CD4-positive, alpha-beta memory T cell (primary cell): Measurements from ENCODE around the gene CAMTA1. TPM values are rescaled to one million over a fixed set of nuclear protein-coding genes. Genes with fewer than 3 reads are reported as not detected.

Experiments
- CTCF ChIA-PET: fragments of 350-600 bp; sonication (Branson Sonifier 250); formaldehyde crosslinking; loops from one replicate; lab custom pipeline; 2021; ENCODE audit warnings: inconsistent platforms; ENCODE audit not compliant: partially characterized antibody; lab: Charles Lee
- POLR2A ChIA-PET: fragments of 350-600 bp; sonication (Branson Sonifier 250); formaldehyde crosslinking; loops from one replicate; lab custom pipeline; 2021; ENCODE audit not compliant: partially characterized antibody; lab: Charles Lee
- DNase-seq, 5 donors: peaks; one replicate each; pipeline versions ENCODE4 v3.0.0 to v3.0.0-alpha.2; 2020 to 2022; ENCODE audit warnings: mixed read lengths in 1 of 5
- H3K27ac ChIP-seq: one replicate; pipeline ENCODE4 v1.7.0; 2013; ENCODE audit warnings: low read depth, low read length
- H3K27me3 ChIP-seq: 2 replicates; pipeline ENCODE4 v1.7.0; 2013; ENCODE audit warnings: mild to moderate bottlenecking, low read length, moderate library complexity; ENCODE audit not compliant: insufficient read depth
- H3K36me3 ChIP-seq: 2 replicates; pipeline ENCODE4 v1.7.0; 2013; ENCODE audit warnings: mild to moderate bottlenecking, low read length, moderate library complexity; ENCODE audit not compliant: insufficient read depth
- H3K4me1 ChIP-seq: 2 replicates; pipeline ENCODE4 v1.7.0; 2013; ENCODE audit warnings: mild to moderate bottlenecking, low read length, moderate library complexity; ENCODE audit not compliant: insufficient read depth
- H3K4me3 ChIP-seq, 2 donors: one replicate each; pipeline ENCODE4 v1.7.0; 2013; ENCODE audit warnings: low read length in 2 of 2, mild to moderate bottlenecking in 1 of 2
- H3K9me3 ChIP-seq, 2 donors: one replicate each; pipeline ENCODE4 v1.7.0; 2013; ENCODE audit warnings: low read length in 2 of 2, control low read depth in 1 of 2; ENCODE audit not compliant: control insufficient read depth in 1 of 2
- H3K27ac Mint-ChIP-seq, 7 donors: one replicate each; pipeline ENCODE4 v1.8.0; 2020 to 2021; ENCODE audit warnings: mixed read lengths in 7 of 7, mild to moderate bottlenecking in 6 of 7, inconsistent platforms in 3 of 7, moderate library complexity in 3 of 7
- H3K27me3 Mint-ChIP-seq, 2 donors: one replicate each; pipeline ENCODE4 v1.8.0; 2020 to 2021; ENCODE audit warnings: mixed read lengths in 2 of 2
- H3K36me3 Mint-ChIP-seq, 2 donors: one replicate each; pipeline ENCODE4 v1.8.0; 2020 to 2021; ENCODE audit warnings: mixed read lengths in 2 of 2, inconsistent platforms in 1 of 2, mild to moderate bottlenecking in 1 of 2
- H3K4me1 Mint-ChIP-seq, 4 donors: one replicate each; pipeline ENCODE4 v1.8.0; 2020 to 2021; ENCODE audit warnings: mixed read lengths in 4 of 4, mild to moderate bottlenecking in 1 of 4
- H3K4me3 Mint-ChIP-seq, 8 donors: one replicate each; pipeline ENCODE4 v1.8.0; 2020 to 2021; ENCODE audit warnings: mixed read lengths in 8 of 8, mild to moderate bottlenecking in 7 of 8, moderate library complexity in 6 of 8, inconsistent platforms in 3 of 8
- H3K9me3 Mint-ChIP-seq, 8 donors: one replicate each; pipeline ENCODE4 v1.8.0; 2020 to 2021; ENCODE audit warnings: mixed read lengths in 8 of 8, mild to moderate bottlenecking in 5 of 8, inconsistent platforms in 3 of 8, moderate library complexity in 1 of 8
- intact Hi-C: fragments of 100-400 bp; cut with micrococcal nuclease; formaldehyde crosslinking; loops from one replicate; pipeline ENCODE4 v1.15.1; 2023
- polyA plus RNA-seq, 2 donors: library from polyadenylated mRNA; unstranded; fragments of 300-500 nt; fragmentation: Illumina TruSeq; gene quantifications; one replicate each; pipeline ENCODE4 v1.2.3, GENCODE V29; 2021
- total RNA-seq, 2 experiments: library from RNA; stranded (reverse); gene quantifications; one replicate each; pipeline ENCODE4 v1.2.3, GENCODE V29; 2021

The CAMTA1 gene
- total and polyA plus RNA-seq, 4 experiments from 2014 or later = 39.1 to 118 (median 59.9) TPM

DNA sequence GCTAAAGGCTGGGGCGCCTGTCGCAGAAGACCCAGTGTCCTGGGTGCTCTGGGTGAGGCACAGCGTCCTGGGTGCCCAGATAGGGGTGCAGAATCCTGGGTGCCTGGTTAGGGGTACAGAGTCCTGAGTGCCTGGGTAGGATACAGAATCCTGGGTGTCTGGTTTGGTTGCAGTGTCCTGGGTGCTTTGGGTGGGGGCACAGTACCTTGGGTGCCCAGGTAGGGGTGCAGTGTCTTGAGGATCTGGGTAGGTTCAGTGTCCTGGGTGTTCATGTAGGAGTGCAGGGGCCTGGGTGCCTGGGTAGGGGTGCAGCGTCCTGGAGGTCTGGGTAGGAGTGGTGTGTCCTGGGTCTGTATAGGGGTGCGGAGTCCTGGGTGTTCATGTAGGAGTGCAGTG, 178.7 kb downstream of the CAMTA1 start:
- H3K27me3 ChIP-seq = peaks cover 3% of the 10 kb centered on the region
- H3K9me3 ChIP-seq = no peaks in the 10 kb centered on the region
- H3K36me3 Mint-ChIP-seq = no peaks in the 10 kb centered on the region
- no peaks in the 10 kb centered on the region for H3K36me3 ChIP-seq
- H3K4me3 ChIP-seq = no peak overlapping the region
- H3K27ac ChIP-seq = no peak overlapping the region
- DNase-seq = no peak
- CTCF ChIA-PET = no interaction called here
- peaks cover 14 to 30% (median 18%) of the 10 kb centered on the region in 4 donors for H3K4me1 Mint-ChIP-seq
- H3K27ac Mint-ChIP-seq = peak overlapping the region in 2 of 7 donors; percentile 10 to 38
- peak overlapping the region in 6 of 8 donors; percentile 22 to 74 (median 46) for H3K4me3 Mint-ChIP-seq
- POLR2A ChIA-PET = no interaction called here
- intact Hi-C loops = no loop called here
- H3K27me3 Mint-ChIP-seq = peaks cover 48 to 51% of the 10 kb centered on the region in 2 donors
- peaks cover 3% of the 10 kb centered on the region for H3K4me1 ChIP-seq
- H3K9me3 Mint-ChIP-seq = no peaks in the 10 kb centered on the region

GRCh38 chr1:6965083-6965934, 180.1 kb downstream of the CAMTA1 start:
- Mint-ChIP-seq H3K27me3 (peaks cover 51 to 53% of the 10 kb centered on the region in 2 donors), H3K4me1 (peaks cover 19 to 35% (median 23%) of the 10 kb centered on the region in 4 donors), H3K27ac (peak overlapping the region in 1 of 7 donors; percentile 3), H3K4me3 (no peak overlapping the region), H3K9me3 (no peaks in the 10 kb centered on the region), H3K36me3 (no peaks in the 10 kb centered on the region)
- CTCF ChIA-PET = no interaction called here
- intact Hi-C loops = no loop called here
- no peak overlapping the region for H3K27ac ChIP-seq
- POLR2A ChIA-PET = interaction anchor here (1.2 kb wide), 1 partner anchor 181 kb away, joined by 4 read pairs; no protein-coding TSS in a partner anchor
- peaks cover 3% of the 10 kb centered on the region for H3K27me3 ChIP-seq
- H3K36me3 ChIP-seq = no peaks in the 10 kb centered on the region
- no peaks in the 10 kb centered on the region for H3K9me3 ChIP-seq
- no peak overlapping the region for H3K4me3 ChIP-seq
- no peak for DNase-seq
- H3K4me1 ChIP-seq = peaks cover 8% of the 10 kb centered on the region

- Histone ChIP-seq H3K9me3 (no peaks in the 10 kb centered on the region), H3K4me1 (peaks cover 8% of the 10 kb centered on the region), H3K36me3 (no peaks in the 10 kb centered on the region), H3K27ac (no peak overlapping the region), H3K4me3 (no peak overlapping the region), H3K27me3 (peaks cover 3% of the 10 kb centered on the region)
- H3K27me3 Mint-ChIP-seq = peaks cover 49 to 52% of the 10 kb centered on the region in 2 donors
- intact Hi-C loops = no loop called here
- H3K4me1 Mint-ChIP-seq = peaks cover 19 to 32% (median 23%) of the 10 kb centered on the region in 4 donors
- H3K9me3 Mint-ChIP-seq = no peaks in the 10 kb centered on the region
- H3K4me3 Mint-ChIP-seq = no peak overlapping the region
- ChIA-PET POLR2A (interaction anchor here (1.2 kb wide), 1 partner anchor 182 kb away, joined by 4 read pairs; no protein-coding TSS in a partner anchor), CTCF (no interaction called here)
- H3K27ac Mint-ChIP-seq = no peak overlapping the region
- H3K36me3 Mint-ChIP-seq = no peaks in the 10 kb centered on the region
- no peak for DNase-seq
These were observed 180.6 kb downstream of the CAMTA1 start for GRCh38 chr1:6965935-6966241.

- Mint-ChIP-seq H3K9me3 (no peaks in the 10 kb centered on the region), H3K4me1 (peaks cover 19 to 29% (median 23%) of the 10 kb centered on the region in 4 donors), H3K27me3 (peaks cover 47 to 50% of the 10 kb centered on the region in 2 donors), H3K4me3 (no peak overlapping the region), H3K36me3 (no peaks in the 10 kb centered on the region), H3K27ac (no peak overlapping the region)
- intact Hi-C loops = no loop called here
- no peak overlapping the region for H3K27ac ChIP-seq
- no peaks in the 10 kb centered on the region for H3K36me3 ChIP-seq
- ChIA-PET CTCF (no interaction called here), POLR2A (interaction anchor here (1.2 kb wide), 1 partner anchor 182 kb away, joined by 4 read pairs; no protein-coding TSS in a partner anchor)
- H3K27me3 ChIP-seq = peaks cover 3% of the 10 kb centered on the region
- no peak for DNase-seq
- H3K4me1 ChIP-seq = peaks cover 8% of the 10 kb centered on the region
- H3K9me3 ChIP-seq = no peaks in the 10 kb centered on the region
- H3K4me3 ChIP-seq = no peak overlapping the region
These were observed 181.1 kb downstream of the CAMTA1 start for GRCh38 chr1:6966326-6966725.

GRCh38 chr1:6967431-6968111, 182.3 kb downstream of the CAMTA1 start:
- Mint-ChIP-seq H3K36me3 (no peaks in the 10 kb centered on the region), H3K27ac (no peak overlapping the region), H3K27me3 (peaks cover 48 to 51% of the 10 kb centered on the region in 2 donors), H3K4me1 (peaks cover 19 to 29% (median 20%) of the 10 kb centered on the region in 4 donors), H3K4me3 (peak overlapping the region in 1 of 8 donors; percentile 13), H3K9me3 (no peaks in the 10 kb centered on the region)
- peaks cover 3% of the 10 kb centered on the region for H3K27me3 ChIP-seq
- intact Hi-C loops = no loop called here
- no peak for DNase-seq
- H3K4me3 ChIP-seq = no peak overlapping the region
- no peaks in the 10 kb centered on the region for H3K36me3 ChIP-seq
- peaks cover 8% of the 10 kb centered on the region for H3K4me1 ChIP-seq
- no peak overlapping the region for H3K27ac ChIP-seq
- no peaks in the 10 kb centered on the region for H3K9me3 ChIP-seq
- ChIA-PET POLR2A (no interaction called here), CTCF (no interaction called here)

GRCh38 chr1:6969106-6969505, 183.9 kb downstream of the CAMTA1 start:
- POLR2A ChIA-PET = no interaction called here
- H3K27ac Mint-ChIP-seq = peak overlapping the region in 1 of 7 donors; percentile 70
- Histone ChIP-seq H3K27ac (no peak overlapping the region), H3K9me3 (no peaks in the 10 kb centered on the region), H3K4me1 (peaks cover 8% of the 10 kb centered on the region), H3K4me3 (no peak overlapping the region), H3K36me3 (no peaks in the 10 kb centered on the region), H3K27me3 (no peaks in the 10 kb centered on the region)
- peaks cover 46 to 50% of the 10 kb centered on the region in 2 donors for H3K27me3 Mint-ChIP-seq
- CTCF ChIA-PET = no interaction called here
- intact Hi-C loops = no loop called here
- H3K4me3 Mint-ChIP-seq = peak overlapping the region in 4 of 8 donors; percentile 1 to 38 (median 14)
- H3K9me3 Mint-ChIP-seq = no peaks in the 10 kb centered on the region
- no peak for DNase-seq
- H3K4me1 Mint-ChIP-seq = peaks cover 14 to 17% (median 16%) of the 10 kb centered on the region in 4 donors
- no peaks in the 10 kb centered on the region for H3K36me3 Mint-ChIP-seq

GRCh38 chr1:6969762-6970161, 184.5 kb downstream of the CAMTA1 start:
- Histone ChIP-seq H3K27me3 (no peaks in the 10 kb centered on the region), H3K4me3 (no peak overlapping the region), H3K27ac (no peak overlapping the region), H3K36me3 (no peaks in the 10 kb centered on the region), H3K4me1 (peaks cover 8% of the 10 kb centered on the region), H3K9me3 (no peaks in the 10 kb centered on the region)
- POLR2A ChIA-PET = no interaction called here
- H3K4me3 Mint-ChIP-seq = no peak overlapping the region
- CTCF ChIA-PET = no interaction called here
- DNase-seq = no peak
- H3K36me3 Mint-ChIP-seq = no peaks in the 10 kb centered on the region
- intact Hi-C loops = no loop called here
- H3K27ac Mint-ChIP-seq = peak overlapping the region in 1 of 7 donors; percentile 35
- H3K27me3 Mint-ChIP-seq = peaks cover 39 to 44% of the 10 kb centered on the region in 2 donors
- H3K9me3 Mint-ChIP-seq = no peaks in the 10 kb centered on the region
- H3K4me1 Mint-ChIP-seq = peaks cover 13 to 15% (median 15%) of the 10 kb centered on the region in 4 donors
